ENCODE results near the gene OGDH.
"Not testable (repeated sequence)": the region's sequence is repeated elsewhere in the genome, so short reads cannot be mapped to it uniquely, and the experiment has no call there.

The OGDH gene

DNA sequence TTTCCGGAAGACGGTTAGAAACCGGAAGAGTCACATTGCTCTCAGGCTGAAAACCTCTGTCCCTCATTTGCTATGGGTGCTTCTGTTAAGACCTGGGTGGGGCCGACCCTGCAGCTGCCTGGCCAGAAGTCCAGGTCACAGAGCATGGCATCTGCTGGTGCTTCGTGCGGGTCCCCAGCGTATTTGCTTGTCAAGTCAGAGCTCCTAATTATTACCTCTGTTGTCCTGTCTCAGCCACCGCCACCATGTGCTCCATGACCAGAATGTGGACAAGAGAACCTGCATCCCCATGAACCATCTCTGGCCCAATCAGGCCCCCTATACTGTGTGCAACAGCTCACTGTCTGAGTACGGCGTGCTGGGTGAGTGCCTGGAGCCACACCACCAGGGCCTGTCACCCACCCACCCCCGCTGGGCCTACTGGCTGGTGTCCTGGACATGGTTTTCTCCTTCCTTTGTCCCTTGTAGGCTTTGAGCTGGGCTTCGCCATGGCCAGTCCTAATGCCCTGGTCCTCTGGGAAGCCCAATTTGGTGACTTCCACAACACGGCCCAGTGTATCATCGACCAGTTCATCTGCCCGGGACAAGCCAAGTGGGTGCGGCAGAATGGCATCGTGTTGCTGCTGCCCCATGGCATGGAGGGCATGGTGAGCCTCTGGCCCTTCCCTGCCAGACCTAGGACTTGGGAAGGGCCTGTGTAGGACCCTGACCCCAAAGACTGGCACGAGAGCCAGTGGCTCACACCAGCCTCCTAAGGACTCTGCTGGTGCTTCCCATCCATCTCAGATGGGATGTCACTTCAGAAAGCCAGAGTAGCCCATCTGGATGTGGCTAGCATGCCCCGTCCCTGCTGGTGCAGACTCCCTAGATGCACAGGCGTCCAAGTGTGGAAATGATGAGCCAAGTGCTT is 91.0 kb downstream of the OGDH start:
- Histone ChIP-seq H3K79me2 (ENCODE audit: low read length) (no peaks in the 10 kb centered on the region), H3K9me2 (replicated peaks; ENCODE audit: insufficient read depth, low read length) (no peaks in the 10 kb centered on the region), H3K36me3 (replicated peaks; ENCODE audit: insufficient read depth, low read length) (peaks cover 10% of the 10 kb centered on the region; the same call in 1 of the 2 replicates), H3K4me3 (ENCODE audit: low read length) (no peak overlapping the region), H3K4me1 (ENCODE audit: low read length) (no peaks in the 10 kb centered on the region), H3K9ac (ENCODE audit: low read length) (no peak overlapping the region), H3K27me3 (replicated peaks; ENCODE audit: insufficient read depth, low read length) (no peaks in the 10 kb centered on the region), H3F3A (ENCODE audit: insufficient read depth, low read length) (no peaks in the 10 kb centered on the region), H3K9me3 (replicated peaks; ENCODE audit: insufficient read depth, low read length) (no peaks in the 10 kb centered on the region), H4K20me1 (ENCODE audit: insufficient read depth, low read length) (no peaks in the 10 kb centered on the region), H3K27ac (ENCODE audit: low read length) (no peak overlapping the region), H2AFZ (ENCODE audit: low read length) (no peak overlapping the region), H3K4me2 (ENCODE audit: low read depth, low read length) (no peak overlapping the region)
- DNase-seq, result no peak
- no peak for TF ChIP-seq EZH2 (optimal IDR thresholded peaks at IDR 0.05; ENCODE audit: low read depth, low read length)
- TF ChIP-seq, protein P1, sequence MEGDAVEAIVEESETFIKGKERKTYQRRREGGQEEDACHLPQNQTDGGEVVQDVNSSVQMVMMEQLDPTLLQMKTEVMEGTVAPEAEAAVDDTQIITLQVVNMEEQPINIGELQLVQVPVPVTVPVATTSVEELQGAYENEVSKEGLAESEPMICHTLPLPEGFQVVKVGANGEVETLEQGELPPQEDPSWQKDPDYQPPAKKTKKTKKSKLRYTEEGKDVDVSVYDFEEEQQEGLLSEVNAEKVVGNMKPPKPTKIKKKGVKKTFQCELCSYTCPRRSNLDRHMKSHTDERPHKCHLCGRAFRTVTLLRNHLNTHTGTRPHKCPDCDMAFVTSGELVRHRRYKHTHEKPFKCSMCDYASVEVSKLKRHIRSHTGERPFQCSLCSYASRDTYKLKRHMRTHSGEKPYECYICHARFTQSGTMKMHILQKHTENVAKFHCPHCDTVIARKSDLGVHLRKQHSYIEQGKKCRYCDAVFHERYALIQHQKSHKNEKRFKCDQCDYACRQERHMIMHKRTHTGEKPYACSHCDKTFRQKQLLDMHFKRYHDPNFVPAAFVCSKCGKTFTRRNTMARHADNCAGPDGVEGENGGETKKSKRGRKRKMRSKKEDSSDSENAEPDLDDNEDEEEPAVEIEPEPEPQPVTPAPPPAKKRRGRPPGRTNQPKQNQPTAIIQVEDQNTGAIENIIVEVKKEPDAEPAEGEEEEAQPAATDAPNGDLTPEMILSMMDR (IDR thresholded peaks at IDR 0.05; ENCODE audit: low read length), result no peak

DNA sequence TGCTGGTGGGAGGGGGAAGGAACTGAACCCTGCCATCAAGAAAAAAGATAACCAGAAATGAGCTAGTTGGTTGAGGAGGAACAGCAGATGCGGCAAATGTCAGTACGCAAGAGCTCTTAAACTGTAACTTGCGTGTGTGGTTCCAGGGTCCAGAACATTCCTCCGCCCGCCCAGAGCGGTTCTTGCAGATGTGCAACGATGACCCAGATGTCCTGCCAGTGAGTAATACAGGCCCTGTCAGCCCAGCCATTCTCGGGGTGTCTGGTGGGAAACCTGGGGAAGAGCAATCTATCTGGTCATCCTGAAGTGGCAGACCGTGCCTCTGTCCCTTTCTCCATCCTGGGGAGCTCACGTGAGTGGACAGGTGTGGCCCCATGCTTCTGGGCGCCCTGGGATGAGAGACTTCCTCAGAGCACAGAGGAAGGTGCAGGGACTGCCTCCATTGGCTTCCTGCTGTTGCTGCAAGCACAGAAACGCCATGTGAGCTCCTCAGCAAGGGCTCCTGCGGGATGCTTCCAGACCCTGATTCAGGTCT is 91.7 kb downstream of the OGDH start:
- no peak overlapping the region for H3K9ac ChIP-seq (ENCODE audit: low read length)
- H2AFZ ChIP-seq (ENCODE audit: low read length), result no peak overlapping the region
- no peaks in the 10 kb centered on the region for H3K79me2 ChIP-seq (ENCODE audit: low read length)
- no peaks in the 10 kb centered on the region for H3K27me3 ChIP-seq (replicated peaks; ENCODE audit: insufficient read depth, low read length)
- H3K4me1 ChIP-seq (ENCODE audit: low read length), result no peaks in the 10 kb centered on the region
- H3K4me3 ChIP-seq (ENCODE audit: low read length), result no peak overlapping the region
- H3K9me2 ChIP-seq (replicated peaks; ENCODE audit: insufficient read depth, low read length), result no peaks in the 10 kb centered on the region
- TF ChIP-seq EZH2phosphoT487 (IDR thresholded peaks at IDR 0.05; ENCODE audit: low read length) (no peak), EZH2 (optimal IDR thresholded peaks at IDR 0.05; ENCODE audit: low read depth, low read length) (no peak)
- TF ChIP-seq, protein P1 (IDR thresholded peaks at IDR 0.05; ENCODE audit: low read length), result no peak
- DNase-seq, result no peak
- no peak overlapping the region for H3K27ac ChIP-seq (ENCODE audit: low read length)
- no peaks in the 10 kb centered on the region for H4K20me1 ChIP-seq (ENCODE audit: insufficient read depth, low read length)
- no peaks in the 10 kb centered on the region for H3K9me3 ChIP-seq (replicated peaks; ENCODE audit: insufficient read depth, low read length)
- peaks cover 10% of the 10 kb centered on the region; the same call in 1 of the 2 replicates for H3K36me3 ChIP-seq (replicated peaks; ENCODE audit: insufficient read depth, low read length)
- no peaks in the 10 kb centered on the region for H3F3A ChIP-seq (ENCODE audit: insufficient read depth, low read length)
- no peak overlapping the region for H3K4me2 ChIP-seq (ENCODE audit: low read depth, low read length)

DNA sequence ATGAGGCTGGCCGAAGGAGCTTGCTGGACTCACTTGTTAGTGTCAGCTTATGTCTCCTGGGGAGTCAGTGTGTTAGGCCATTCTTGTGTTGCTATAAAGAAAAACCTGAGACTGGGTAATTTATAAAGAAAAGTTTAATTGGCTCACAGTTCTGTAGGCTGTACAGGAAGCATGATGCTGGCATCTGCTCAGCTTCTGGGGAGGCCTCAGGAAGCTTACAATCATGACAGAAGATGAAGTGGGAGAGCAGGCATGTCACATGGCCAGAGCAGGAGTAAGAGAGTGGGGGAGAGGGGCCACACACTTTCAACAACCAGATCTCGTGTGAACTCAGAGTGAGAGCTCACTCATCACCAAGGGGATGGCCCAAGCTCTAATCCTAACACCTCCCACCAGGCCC is 93.2 kb downstream of the OGDH start:
- not testable (repeated sequence) for H3K9ac ChIP-seq (ENCODE audit: low read length); H4K20me1 ChIP-seq (ENCODE audit: insufficient read depth, low read length); H3K27me3 ChIP-seq (replicated peaks; ENCODE audit: insufficient read depth, low read length); H3K27ac ChIP-seq (ENCODE audit: low read length); H3F3A ChIP-seq (ENCODE audit: insufficient read depth, low read length); H3K9me2 ChIP-seq (replicated peaks; ENCODE audit: insufficient read depth, low read length); H3K4me2 ChIP-seq (ENCODE audit: low read depth, low read length); DNase-seq; H3K4me1 ChIP-seq (ENCODE audit: low read length); H3K4me3 ChIP-seq (ENCODE audit: low read length); H2AFZ ChIP-seq (ENCODE audit: low read length); H3K9me3 ChIP-seq (replicated peaks; ENCODE audit: insufficient read depth, low read length); H3K79me2 ChIP-seq (ENCODE audit: low read length)
- peaks cover 10% of the 10 kb centered on the region; the same call in 1 of the 2 replicates for H3K36me3 ChIP-seq (replicated peaks; ENCODE audit: insufficient read depth, low read length)

DNA sequence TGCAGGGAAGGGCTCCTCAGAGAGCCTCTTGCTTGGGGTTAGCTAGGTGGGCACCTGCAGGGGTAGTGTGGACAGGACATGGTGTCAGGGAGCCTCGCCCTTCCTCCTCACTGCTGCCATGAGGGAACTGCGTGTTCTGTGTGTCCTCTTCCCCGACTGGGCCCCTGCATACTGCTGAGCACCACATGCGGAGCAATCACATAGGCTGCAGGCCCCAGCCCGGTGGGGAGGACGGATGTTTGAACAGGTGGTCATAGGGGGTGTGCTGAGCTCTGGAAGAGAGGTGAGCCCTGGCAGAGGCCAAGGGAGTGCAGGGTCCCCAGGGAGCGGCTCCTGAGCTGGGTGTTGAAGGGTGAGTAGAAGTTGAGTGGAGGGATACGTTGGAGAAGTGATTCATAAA is 93.9 kb downstream of the OGDH start:
- Histone ChIP-seq H3K9ac (ENCODE audit: low read length) (no peak overlapping the region), H3K36me3 (replicated peaks; ENCODE audit: insufficient read depth, low read length) (peaks cover 10% of the 10 kb centered on the region; the same call in 1 of the 2 replicates), H3K27me3 (replicated peaks; ENCODE audit: insufficient read depth, low read length) (no peaks in the 10 kb centered on the region), H2AFZ (ENCODE audit: low read length) (no peak overlapping the region), H3K4me3 (ENCODE audit: low read length) (no peak overlapping the region), H3K4me1 (ENCODE audit: low read length) (no peaks in the 10 kb centered on the region), H3K9me3 (replicated peaks; ENCODE audit: insufficient read depth, low read length) (no peaks in the 10 kb centered on the region), H3K27ac (ENCODE audit: low read length) (no peak overlapping the region), H4K20me1 (ENCODE audit: insufficient read depth, low read length) (no peaks in the 10 kb centered on the region), H3K9me2 (replicated peaks; ENCODE audit: insufficient read depth, low read length) (no peaks in the 10 kb centered on the region), H3F3A (ENCODE audit: insufficient read depth, low read length) (no peaks in the 10 kb centered on the region), H3K4me2 (ENCODE audit: low read depth, low read length) (no peak overlapping the region), H3K79me2 (ENCODE audit: low read length) (no peaks in the 10 kb centered on the region)
- DNase-seq, result no peak
- TF ChIP-seq, protein P1 (IDR thresholded peaks at IDR 0.05; ENCODE audit: low read length), result no peak
- TF ChIP-seq EZH2phosphoT487 (IDR thresholded peaks at IDR 0.05; ENCODE audit: low read length) (no peak), EZH2 (optimal IDR thresholded peaks at IDR 0.05; ENCODE audit: low read depth, low read length) (no peak)

DNA sequence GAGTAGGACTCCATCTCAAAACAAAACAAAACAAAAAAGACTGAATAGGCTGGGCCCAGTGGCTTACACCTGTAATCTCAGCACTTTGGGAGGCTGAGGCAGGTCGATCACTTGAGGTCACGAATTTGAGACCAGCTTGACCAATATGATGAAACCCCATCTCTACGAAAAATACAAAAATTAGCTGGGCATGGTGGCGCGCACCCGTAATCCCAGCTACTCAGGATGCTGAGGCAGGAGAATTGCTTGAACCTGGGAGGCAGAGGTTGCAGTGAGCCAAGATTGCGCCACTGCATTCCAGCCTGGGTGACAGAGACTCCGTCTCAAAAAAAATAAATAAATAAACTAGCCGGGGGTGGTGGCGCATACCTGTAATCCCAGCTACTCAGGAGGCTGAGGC is 97.0 kb downstream of the OGDH start:
- not testable (repeated sequence) for H3K9ac ChIP-seq (ENCODE audit: low read length); DNase-seq; H3K27me3 ChIP-seq (replicated peaks; ENCODE audit: insufficient read depth, low read length); H3K27ac ChIP-seq (ENCODE audit: low read length); H3K36me3 ChIP-seq (replicated peaks; ENCODE audit: insufficient read depth, low read length); H3K79me2 ChIP-seq (ENCODE audit: low read length); H3K4me1 ChIP-seq (ENCODE audit: low read length); H3F3A ChIP-seq (ENCODE audit: insufficient read depth, low read length); H3K4me3 ChIP-seq (ENCODE audit: low read length); H3K9me2 ChIP-seq (replicated peaks; ENCODE audit: insufficient read depth, low read length); H2AFZ ChIP-seq (ENCODE audit: low read length); H3K9me3 ChIP-seq (replicated peaks; ENCODE audit: insufficient read depth, low read length); H4K20me1 ChIP-seq (ENCODE audit: insufficient read depth, low read length); H3K4me2 ChIP-seq (ENCODE audit: low read depth, low read length)
